KBM-7 (cell line): Measurements from ENCODE around the gene PDE11A.
A peak's percentile ranks its signal among the peaks of the same experiment; 100 is the strongest.
"Not testable (repeated sequence)": the region's sequence is repeated elsewhere in the genome, so short reads cannot be mapped to it uniquely, and the experiment has no call there.

Experiments
- DNase-seq: peaks from one replicate; pipeline ENCODE4 v3.0.0-alpha.2; 2015
- in situ Hi-C: fragments of 300-500 bp; cut with MboI; formaldehyde crosslinking; loops from 2 replicates; pipeline ENCODE4 v1.14.3; 2020; ENCODE audit warnings: low sequenced_read_pairs, low pct_unique_long_range_greater_than_20kb, mixed read lengths

The PDE11A gene

DNA sequence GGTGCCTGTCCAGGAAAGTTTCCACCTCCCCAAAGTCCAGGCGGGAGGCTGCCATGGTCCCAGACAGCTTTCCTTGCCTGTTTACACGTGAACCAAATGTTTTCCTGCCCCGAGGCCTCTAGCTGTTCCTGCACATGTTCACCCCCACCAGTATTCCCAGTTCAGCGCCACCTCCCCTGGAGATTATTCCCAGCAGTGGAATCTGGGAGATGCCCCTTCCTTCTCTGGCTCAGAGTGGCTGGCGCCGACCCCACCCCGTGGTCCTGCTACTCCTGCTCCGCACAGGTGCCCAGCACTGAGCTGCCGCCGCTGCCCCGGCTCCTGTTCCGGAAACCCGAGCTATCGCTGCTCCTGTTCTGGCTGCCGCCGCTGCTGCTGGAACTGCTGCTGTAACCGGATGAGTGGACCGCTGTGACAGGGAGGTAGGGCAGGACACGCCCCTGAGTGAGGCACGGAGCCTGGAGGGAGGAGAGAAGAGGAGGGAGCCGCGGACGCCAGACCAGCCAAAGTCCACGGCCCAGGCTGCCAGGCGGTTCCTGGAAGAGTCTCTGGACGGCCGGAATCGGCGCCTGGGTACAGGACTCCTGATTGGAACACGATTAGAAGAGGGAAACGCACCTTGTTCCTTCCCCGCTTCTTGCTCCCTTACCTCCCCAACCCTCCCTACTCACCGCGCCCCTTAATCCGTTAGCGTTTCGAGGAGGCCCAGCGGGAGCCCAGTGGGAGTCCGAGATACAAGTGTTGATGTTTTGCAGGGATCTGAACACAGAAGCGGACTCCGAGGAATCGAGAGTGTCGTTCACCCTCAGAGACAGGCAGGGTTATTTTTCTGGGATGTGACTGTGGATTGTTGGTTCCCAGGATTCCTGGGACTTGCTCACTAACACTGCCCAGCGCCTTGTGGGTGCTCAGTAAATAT is at the start of gene PDE11A:
TSS of gene PDE11A (minus strand) at position 395 of the 919 bp plus-strand sequence. CDS start at position 55, 340 bp downstream.
- in situ Hi-C loops, result no loop called here
- peak; percentile 73 for DNase-seq

DNA sequence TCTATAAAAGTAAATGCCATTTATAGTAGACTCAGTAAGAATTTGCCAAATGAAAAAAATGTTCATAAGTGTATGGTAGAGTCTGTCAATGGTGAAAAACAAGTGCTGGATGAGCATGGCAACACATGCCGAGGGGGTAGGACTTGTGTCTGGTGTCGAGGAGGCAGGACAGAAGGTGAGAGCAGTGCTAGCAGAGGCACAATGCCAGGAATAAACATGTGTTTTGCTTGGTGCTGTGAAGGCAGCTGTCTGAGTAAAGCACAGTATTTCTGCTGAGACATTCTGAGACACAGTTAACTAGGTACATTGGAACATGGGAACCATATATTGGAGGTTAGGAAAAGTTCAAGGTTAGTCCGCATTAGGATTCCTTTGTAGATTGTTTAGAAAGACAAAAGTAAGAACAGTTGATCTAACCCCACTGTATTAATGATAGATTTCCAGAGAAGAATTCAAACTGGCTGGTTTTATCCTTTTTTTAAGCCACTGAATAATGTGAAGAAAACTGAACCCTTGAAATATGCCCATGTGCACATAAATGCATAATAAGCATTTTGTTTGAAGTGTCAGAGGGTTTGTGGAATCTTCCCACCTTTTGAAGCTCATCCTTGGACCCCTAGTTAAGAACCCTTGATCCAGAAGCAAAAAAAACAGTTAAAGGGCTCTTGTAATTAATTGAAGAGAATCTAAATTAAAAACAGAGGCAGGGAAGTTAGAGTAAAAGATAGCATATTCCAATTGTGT is 46.8 kb upstream of the PDE11A start:
- in situ Hi-C loops, result no loop called here
- no peak for DNase-seq

DNA sequence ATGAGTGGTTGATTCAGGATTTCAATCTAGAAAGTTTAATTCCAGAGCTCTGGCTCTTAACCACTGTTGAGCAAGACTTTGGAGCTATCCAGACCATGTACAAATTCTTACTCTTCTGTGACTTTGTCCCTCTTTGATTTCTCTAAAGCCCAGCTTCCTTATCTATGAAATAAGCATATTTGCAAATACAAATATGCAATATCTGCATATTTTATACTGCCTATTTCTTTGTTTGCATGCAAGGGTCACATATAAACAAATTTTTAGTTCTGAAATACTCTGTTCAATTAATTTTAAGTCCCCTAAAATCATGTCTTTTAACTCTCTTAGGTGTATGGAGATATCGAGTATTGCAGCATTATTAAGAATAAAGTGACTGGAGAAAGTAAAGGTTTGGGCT is 45.1 kb upstream of the PDE11A start:
- DNase-seq, result no peak
- in situ Hi-C loops, result no loop called here

DNA sequence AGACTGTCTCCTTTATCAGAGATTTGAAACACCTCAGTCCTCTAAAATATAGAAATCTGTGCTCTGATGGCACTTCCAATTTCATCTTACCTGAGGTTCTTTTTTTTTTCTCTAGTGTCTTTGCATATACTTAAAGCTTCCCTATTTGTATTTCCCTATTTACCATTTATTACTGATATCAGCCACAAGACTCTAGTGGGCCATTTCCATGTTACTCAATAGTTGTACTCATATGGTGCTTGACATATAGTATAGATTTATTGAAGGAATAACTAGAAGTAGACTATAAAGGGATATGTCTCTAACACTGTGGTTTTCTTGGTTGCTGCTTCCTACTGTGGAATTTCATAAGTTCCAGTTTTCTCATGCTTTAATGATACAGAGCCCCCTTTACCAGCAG is 42.7 kb upstream of the PDE11A start:
- in situ Hi-C loops, result no loop called here
- no peak for DNase-seq

DNA sequence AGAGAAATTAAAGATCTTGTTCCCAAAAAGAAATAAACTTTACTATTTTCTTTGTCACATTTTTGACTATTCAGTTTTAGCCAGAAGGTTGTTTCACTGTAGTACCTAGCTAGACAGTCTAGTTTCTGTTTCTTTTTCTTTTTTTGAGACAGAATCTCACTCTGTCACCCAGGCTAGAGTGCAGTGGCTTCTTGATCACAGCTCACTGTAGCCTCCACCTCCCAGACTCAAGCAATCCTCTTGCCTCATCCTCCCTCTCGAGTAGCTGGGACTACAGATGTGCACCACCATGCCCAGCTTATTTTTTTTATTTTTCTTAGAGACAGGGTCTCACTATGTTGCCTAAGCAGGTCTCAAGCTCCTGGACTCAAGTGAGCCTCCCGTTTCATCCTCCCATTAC is 41.9 kb upstream of the PDE11A start:
- in situ Hi-C loops, result no loop called here
- DNase-seq, result no peak

DNA sequence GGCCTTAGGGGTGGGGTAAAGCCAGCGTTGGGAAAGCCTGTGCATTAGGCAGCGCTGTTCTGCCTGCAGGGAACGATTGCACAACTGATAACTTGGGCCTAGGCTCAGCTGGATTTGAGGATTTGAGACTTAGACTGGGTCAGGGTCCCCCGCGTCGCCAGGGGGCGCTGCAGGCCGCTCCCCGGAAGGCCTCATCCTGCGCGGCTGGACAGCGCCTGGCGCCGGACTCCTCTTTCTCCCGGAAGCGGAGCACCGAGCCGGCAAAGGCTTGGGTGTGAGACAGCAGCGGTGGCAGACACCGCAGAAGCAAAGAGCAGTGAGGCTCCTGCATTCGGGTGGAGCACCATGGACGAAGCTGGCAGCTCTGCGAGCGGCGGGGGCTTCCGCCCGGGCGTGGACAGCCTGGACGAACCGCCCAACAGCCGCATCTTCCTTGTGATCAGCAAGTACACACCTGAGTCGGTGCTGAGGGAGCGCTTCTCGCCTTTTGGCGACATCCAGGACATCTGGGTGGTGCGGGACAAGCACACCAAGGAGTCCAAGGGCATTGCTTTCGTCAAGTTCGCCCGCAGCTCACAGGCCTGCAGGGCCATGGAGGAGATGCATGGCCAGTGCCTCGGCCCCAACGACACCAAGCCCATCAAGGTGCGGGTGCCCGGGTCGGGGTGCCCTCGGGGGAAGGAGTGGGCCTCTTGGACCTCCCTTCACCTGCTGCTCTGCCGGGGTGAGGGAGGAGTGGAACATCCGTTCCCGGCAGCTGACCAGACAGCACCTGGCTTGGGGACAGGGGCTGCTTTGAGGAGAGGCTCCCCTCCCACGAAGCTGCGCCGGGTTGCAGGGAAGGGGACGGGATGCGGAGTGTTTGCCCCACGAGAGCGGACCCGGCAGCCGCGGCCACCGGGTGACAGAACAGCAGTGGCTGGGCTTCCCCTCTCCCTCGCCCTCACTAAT is 39.9 kb upstream of the PDE11A start, which contains the start of gene RBM45:
TSS of gene RBM45 (plus strand) at position 236 of the 951 bp plus-strand sequence. CDS start at position 346, 110 bp downstream.
- peak; percentile 95 for DNase-seq
- in situ Hi-C loops, result no loop called here

DNA sequence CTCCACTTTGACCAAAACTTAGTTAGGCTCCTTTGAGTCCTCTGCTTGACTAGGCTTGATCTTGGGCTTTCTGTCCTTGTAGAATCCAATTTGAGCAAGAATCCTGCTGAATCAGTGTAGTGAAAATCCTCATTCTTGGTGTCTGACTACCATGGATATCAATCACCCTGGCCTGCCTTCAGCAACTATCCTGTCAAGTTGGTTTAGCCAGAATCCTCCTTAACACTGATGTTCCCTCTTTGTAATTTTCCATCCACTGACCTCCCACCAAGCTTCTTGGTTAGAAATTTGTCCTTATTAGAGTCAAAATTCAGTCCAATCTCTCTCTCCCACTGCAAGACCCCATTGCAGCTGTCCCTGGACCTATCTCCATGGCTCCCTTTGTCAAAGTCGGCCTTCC is 39.2 kb upstream of the PDE11A start:
- in situ Hi-C loops, result no loop called here
- no peak for DNase-seq

DNA sequence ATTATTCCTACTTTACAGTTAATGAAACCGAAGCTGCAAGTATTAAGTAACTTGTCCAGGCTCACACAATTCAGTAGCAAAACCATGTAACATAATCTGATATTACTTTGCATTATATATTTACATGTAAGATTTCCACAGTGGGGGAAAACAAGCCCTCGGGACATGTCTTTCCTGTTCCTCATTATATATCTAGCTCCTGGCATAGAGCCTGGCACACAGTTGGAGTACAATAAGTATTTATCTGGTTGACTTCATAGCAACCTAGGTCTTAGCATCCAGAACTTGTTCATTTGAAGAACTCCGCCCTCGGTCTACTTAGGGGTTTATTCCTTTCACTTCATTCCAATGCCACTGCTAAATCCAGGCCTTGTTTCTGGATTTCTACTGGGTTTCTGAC is 38.1 kb upstream of the PDE11A start:
- in situ Hi-C loops, result no loop called here
- no peak for DNase-seq

DNA sequence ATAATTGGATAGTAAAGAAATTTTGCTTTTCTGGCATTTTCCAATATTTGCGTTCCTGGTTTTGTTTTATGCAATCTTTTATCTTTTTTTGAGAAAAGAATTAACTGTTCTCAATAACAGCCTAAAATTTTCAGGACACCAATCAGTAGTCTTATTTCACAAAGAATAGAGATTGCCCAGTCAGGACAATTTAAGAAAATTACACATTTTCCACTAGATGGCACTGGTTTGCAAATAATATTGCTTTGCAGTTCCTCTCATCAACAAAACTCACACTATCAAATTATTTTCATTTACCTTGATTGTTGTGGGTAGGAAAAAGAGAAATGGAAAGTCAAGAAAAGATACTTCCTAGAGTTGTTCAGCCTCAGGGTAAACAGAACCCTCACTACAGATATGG is 37.2 kb upstream of the PDE11A start:
- peak; percentile 68 for DNase-seq
- in situ Hi-C loops, result no loop called here

DNA sequence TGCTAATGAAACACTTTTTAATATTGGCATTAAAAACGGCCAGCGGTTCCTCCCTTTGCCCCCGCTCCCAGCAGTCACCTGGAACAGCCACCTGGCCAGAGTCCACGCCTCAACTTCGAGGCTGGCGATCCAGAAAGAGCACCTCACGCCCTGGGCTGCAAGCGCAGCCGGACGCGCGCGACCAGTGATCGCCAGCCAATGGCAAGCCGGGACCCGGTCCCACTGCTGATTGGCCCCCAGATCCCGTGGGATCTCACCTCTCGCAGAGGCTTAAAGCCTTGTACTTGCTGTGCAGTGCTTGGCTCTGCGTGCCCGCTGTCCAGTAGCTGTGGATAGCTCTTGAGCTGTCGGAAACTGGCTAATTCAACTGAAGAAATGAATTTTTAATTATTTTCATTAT is 35.6 kb upstream of the PDE11A start:
- in situ Hi-C loops, result no loop called here
- no peak for DNase-seq

DNA sequence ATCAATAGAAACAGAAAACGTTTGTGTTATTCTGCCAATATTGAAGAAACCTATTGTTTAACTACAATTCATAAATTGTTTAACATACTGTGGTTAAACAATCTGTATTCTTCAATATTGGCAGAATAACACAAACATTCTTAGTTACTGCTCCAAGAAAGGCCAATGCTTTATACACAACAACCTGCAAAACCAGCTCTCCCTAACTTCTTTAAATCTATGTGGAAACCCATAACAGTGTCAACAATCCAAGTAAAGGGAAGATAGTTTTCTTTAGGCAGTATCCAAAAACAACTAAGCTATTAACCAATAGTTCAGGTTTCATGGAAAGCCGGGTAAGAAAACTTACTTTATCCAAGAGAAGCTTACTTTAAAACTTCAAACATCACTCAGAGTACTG is 33.5 kb upstream of the PDE11A start:
- DNase-seq, result no peak
- in situ Hi-C loops, result no loop called here

DNA sequence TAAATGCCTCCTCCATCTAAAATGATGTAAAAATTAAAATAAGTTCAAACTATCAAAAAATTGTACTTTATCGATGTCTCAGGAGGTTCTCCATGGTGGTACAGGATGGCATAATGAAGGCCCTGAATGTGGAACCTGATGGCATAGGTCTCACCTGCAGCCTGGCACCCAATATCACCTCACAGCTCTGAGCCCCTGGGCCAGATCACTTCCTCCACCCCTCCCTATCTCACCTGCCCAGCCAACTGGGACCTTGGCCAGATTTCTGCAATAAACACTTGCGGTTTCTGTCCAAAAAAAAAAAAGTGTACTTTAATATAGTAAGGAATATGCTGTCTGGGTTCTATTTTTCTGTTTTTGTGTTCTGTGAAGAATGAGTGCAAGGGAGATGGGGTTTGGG is 33.0 kb upstream of the PDE11A start:
- in situ Hi-C loops, result no loop called here
- DNase-seq, result no peak

DNA sequence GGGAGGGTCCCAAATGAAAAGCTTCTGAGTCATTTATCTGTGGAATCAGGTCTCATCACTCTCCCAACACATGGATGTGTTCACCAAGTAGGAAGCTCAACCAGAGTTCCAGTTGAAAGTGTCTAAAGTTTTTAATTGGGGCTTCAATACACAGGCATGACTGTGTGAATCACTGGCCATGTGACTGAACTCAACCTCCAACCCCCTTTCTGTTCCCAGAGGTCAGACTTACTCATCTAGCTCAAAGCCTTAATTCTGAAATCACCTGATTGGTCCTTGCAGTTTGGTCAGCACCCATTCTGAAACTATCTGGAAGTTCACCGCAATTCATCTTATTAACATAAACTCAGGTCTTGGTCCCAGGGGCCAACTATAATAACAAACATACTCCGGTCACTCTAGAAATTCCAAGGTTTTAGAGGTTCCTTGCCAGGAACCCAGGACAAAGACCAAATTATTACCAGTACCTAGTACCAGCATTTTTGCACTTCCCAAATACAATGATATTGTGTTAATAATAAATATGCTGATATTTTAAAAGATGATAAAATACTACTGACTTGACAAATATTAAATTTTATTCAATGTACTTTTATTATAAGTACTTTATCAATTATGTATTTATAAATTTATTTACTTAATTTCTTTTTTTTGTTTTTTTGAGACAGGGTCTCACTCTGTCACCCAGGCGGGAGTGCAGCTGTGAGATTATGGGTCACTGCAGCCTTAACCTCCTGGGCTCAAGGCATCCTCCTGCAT is 28.9 kb upstream of the PDE11A start:
- in situ Hi-C loops, result no loop called here
- DNase-seq, result no peak

DNA sequence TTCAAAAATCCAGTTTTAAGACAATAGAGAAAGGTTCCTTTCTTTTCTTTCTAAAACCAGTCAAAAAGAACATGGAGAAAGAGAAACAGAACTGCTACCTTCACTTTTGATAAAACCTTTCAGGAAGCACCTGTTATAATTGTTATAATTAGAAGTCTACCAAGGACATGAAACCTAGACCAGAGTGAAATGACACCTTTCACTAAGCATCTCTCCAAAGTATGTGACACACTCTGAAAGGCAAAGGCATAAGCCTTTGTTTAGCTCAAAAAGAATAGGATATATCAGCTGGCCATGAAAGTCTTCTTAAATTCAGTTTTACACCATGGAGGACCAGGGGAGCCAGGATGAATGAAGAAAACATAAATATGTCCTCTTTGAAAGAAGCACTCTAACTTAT is 20.9 kb upstream of the PDE11A start:
- DNase-seq, result no peak
- in situ Hi-C loops, result no loop called here

DNA sequence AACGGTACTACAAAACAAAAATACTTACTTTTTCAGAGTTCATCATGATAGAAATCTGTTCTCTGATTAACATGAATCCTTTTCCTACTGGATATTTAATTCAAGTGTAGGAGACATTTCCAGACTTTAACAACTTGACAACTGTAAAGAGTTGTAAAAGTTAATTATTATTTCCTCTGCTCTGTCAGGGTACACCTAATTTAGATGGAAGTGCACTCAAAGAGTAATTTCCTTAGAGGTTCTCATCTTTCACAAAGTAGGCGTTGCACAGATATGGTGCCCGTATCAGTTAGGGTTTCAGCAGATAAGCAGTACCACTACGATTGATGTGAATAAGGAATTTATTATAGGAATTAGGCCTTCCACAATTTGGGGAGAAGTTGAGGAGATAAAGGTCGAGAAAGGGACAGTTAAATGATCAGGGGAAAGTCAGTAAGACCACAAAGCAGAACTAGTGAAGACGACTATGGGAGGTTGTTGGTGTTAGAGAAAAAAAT is 16.2 kb upstream of the PDE11A start:
- DNase-seq, result no peak
- in situ Hi-C loops, result no loop called here

DNA sequence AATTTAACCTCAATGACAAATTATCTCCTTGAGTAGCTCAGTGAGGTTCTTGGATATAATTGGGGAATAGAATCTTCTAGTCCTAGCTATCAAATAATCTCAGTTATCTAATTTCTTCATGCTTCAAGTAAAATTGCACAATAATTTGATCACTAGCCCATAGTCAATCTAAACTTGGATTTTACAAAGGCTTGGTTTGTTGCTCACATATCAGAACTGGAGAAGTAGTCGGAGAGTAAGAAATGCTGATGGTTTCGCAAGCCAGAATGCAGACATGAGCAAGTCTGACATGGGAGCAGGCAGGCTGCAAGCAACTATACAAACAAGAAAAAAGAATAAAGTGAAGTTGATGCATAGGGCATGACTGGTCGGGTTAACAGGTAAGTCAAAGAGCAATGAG is 11.7 kb upstream of the PDE11A start:
- DNase-seq, result no peak
- in situ Hi-C loops, result no loop called here

DNA sequence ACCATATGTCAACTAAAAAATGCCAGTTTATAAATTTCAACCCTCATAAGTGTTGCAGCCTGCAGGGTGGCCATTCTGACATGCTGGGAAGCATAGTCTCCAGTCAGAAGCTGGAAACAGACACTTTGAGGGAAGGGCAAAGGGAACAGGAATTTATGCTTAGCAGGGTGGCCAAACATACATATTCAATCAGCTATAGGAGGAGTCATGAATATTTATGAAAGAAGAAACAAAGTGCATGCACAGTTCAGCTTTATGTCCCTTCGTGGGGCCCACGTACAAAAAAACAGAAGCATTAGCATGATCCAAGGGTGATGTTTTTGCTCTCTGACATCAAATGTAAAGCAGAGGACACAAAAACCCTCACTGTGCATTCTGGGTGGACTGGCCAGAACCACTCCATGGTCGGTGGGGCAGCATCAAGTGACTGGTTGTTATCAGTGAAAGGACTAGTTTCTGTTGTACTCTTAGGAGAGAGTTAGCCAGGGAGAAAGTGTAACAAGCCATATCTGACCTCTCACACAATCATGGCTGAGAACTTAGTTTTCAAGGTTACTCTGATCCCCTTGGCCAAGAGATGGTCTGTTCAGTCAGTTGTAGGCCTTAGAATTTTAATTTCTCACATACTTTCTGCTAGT is 9.9 kb upstream of the PDE11A start:
- in situ Hi-C loops, result no loop called here
- DNase-seq, result no peak

DNA sequence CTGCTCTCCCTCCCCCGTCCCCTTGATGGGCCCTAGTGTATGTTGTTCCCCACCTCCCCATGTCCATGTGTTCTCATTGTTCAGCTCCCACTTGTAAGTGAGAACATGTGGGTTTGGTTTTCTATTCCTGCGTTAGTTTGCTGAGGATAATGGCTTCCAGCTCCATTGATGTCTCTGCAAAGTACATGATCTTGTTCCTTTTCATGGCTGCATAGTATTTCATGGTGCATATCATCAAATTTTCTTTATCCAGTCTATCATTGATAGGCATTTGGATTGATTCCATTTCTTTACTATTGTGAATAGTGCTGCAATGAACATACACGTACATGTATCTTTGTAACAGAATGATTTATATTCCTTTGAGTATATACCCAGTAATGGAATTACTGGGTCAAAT is 6.7 kb upstream of the PDE11A start:
- DNase-seq, in situ Hi-C loops: not testable (repeated sequence)
